Measurements from ENCODE around the gene RGS12.

GRCh38 chr4:3280466-3280865 is 12.4 kb upstream of the RGS12 start:
- TF ChIP-seq, protein P1, sequence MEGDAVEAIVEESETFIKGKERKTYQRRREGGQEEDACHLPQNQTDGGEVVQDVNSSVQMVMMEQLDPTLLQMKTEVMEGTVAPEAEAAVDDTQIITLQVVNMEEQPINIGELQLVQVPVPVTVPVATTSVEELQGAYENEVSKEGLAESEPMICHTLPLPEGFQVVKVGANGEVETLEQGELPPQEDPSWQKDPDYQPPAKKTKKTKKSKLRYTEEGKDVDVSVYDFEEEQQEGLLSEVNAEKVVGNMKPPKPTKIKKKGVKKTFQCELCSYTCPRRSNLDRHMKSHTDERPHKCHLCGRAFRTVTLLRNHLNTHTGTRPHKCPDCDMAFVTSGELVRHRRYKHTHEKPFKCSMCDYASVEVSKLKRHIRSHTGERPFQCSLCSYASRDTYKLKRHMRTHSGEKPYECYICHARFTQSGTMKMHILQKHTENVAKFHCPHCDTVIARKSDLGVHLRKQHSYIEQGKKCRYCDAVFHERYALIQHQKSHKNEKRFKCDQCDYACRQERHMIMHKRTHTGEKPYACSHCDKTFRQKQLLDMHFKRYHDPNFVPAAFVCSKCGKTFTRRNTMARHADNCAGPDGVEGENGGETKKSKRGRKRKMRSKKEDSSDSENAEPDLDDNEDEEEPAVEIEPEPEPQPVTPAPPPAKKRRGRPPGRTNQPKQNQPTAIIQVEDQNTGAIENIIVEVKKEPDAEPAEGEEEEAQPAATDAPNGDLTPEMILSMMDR (conservative IDR thresholded peaks at IDR 0.05; ENCODE audit: low read length), result no peak
- no peak for TF ChIP-seq EZH2phosphoT487 (IDR thresholded peaks at IDR 0.05; ENCODE audit: borderline replicate concordance, low read depth, low read length)
